Measurements from ENCODE around the gene KCTD17.

DNA sequence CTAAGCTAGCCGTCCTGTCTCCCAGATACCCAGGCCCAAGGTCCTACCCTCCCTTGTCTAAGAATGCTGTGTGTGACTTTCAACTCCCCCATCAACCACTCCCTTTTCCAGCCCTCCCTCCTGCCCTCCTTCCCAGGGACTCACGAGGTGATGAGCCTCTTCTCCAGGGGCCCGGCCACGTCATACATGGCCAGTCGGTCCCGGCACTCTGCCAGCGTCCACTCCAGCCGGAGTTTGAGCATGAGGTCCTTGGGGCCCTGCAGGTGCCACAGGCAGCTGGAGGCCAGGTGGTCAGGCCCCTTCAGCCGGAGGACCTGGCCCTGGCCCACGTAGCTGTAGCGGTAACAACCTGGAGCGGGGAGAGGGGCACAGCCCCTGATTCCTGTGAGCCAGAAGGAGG, 37.9 kb downstream of the KCTD17 start:
- TF ChIP-seq, protein P1, sequence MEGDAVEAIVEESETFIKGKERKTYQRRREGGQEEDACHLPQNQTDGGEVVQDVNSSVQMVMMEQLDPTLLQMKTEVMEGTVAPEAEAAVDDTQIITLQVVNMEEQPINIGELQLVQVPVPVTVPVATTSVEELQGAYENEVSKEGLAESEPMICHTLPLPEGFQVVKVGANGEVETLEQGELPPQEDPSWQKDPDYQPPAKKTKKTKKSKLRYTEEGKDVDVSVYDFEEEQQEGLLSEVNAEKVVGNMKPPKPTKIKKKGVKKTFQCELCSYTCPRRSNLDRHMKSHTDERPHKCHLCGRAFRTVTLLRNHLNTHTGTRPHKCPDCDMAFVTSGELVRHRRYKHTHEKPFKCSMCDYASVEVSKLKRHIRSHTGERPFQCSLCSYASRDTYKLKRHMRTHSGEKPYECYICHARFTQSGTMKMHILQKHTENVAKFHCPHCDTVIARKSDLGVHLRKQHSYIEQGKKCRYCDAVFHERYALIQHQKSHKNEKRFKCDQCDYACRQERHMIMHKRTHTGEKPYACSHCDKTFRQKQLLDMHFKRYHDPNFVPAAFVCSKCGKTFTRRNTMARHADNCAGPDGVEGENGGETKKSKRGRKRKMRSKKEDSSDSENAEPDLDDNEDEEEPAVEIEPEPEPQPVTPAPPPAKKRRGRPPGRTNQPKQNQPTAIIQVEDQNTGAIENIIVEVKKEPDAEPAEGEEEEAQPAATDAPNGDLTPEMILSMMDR (IDR thresholded peaks at IDR 0.05; ENCODE audit: insufficient read depth, low read length) = no peak
- TF ChIP-seq GABPA (IDR thresholded peaks at IDR 0.05; ENCODE audit: low read depth) = no peak
- no peak for TF ChIP-seq POLR2AphosphoS5 (IDR thresholded peaks at IDR 0.05; ENCODE audit: low read depth)

Data from HL-60 (cell line).